ENCODE measurements around the gene CNOT10. TPM values are rescaled to one million over a fixed set of nuclear protein-coding genes. Genes with fewer than 3 reads are reported as not detected.
A peak's percentile ranks its signal among the peaks of the same experiment; 100 is the strongest.

The CNOT10 gene
- total and polyA plus RNA-seq, 4 donors, result 14.1 to 57.5 (median 22.1) TPM

DNA sequence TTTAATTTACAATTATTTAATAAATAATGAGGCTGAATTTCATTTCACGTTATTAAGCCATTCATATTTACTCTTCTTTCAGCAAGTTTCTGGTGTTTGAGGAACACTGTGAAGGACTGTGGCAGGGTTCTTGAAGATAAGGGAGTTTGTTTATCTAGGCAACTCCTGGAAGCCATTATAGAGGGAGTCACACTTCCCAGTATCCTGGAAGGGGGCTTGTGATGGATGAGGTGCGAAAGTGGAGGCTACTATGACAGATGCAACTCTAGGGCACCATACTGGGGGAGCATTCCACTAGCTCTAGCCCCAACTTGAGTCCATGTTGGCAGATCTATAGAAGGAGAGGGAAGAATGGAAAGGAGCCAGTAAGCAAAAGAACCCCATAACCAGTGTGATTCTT lies 14.4 kb downstream of the CNOT10 start:
- H3K36me3 ChIP-seq (ENCODE audit: control insufficient read depth in 4 of 4, insufficient read depth in 4 of 4, low read length in 4 of 4), result no peaks in the 10 kb centered on the region
- no peak overlapping the region for H3K9ac ChIP-seq (ENCODE audit: insufficient read depth in 1 of 2, low read length in 2 of 2)
- H3K9me3 ChIP-seq (ENCODE audit: control insufficient read depth in 4 of 4, insufficient read depth in 3 of 4, low read length in 3 of 4), result no peaks in the 10 kb centered on the region
- no peaks in the 10 kb centered on the region for H3K27me3 ChIP-seq (ENCODE audit: control insufficient read depth in 3 of 3, insufficient read depth in 3 of 3, low read length in 2 of 3)
- ATAC-seq (ENCODE audit: insufficient read depth, low FRiP score) (no peak), DNase-seq (peak in 1 of 3 donors; percentile 14)
- H3K27ac ChIP-seq (ENCODE audit: low read depth in 1 of 2, low read length in 1 of 2), result no peak overlapping the region
- WGBS, 2 donors, result 65 to 81% methylated on average over 2 of the region's 2 CpGs
- peaks cover 0 to 6% (median 2%) of the 10 kb centered on the region in 5 donors for H3K4me1 ChIP-seq (ENCODE audit: control insufficient read depth in 5 of 5, insufficient read depth in 5 of 5, low read length in 5 of 5)
- H3K4me3 ChIP-seq, result no peak overlapping the region
- TF ChIP-seq, protein P1, sequence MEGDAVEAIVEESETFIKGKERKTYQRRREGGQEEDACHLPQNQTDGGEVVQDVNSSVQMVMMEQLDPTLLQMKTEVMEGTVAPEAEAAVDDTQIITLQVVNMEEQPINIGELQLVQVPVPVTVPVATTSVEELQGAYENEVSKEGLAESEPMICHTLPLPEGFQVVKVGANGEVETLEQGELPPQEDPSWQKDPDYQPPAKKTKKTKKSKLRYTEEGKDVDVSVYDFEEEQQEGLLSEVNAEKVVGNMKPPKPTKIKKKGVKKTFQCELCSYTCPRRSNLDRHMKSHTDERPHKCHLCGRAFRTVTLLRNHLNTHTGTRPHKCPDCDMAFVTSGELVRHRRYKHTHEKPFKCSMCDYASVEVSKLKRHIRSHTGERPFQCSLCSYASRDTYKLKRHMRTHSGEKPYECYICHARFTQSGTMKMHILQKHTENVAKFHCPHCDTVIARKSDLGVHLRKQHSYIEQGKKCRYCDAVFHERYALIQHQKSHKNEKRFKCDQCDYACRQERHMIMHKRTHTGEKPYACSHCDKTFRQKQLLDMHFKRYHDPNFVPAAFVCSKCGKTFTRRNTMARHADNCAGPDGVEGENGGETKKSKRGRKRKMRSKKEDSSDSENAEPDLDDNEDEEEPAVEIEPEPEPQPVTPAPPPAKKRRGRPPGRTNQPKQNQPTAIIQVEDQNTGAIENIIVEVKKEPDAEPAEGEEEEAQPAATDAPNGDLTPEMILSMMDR (IDR thresholded peaks at IDR 0.05; ENCODE audit: control extremely low read depth, extremely low read depth), result no peak

DNA sequence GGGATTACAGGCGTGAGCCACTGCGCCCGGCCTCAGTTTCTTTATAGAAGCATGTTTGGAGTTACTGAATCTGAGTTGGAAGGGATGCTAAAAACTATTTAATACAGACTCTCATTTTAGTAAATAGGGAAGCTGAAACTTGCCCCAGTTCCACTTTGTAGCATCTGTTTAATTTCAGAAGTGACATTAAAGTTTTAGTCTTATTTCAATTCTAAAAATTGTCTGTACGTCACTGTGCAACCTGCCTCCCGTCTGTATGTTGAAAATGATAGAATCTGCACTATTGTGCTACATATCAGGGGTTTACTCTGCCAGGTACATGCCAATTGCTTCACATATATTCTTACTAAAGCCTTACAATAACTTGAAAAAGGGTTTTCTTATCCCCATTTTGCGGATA lies 15.3 kb downstream of the CNOT10 start:
- Histone ChIP-seq H3K9ac (ENCODE audit: insufficient read depth in 1 of 2, low read length in 2 of 2) (no peak overlapping the region), H3K4me1 (ENCODE audit: control insufficient read depth in 5 of 5, insufficient read depth in 5 of 5, low read length in 5 of 5) (peaks cover 0 to 6% (median 2%) of the 10 kb centered on the region in 5 donors), H3K36me3 (ENCODE audit: control insufficient read depth in 4 of 4, insufficient read depth in 4 of 4, low read length in 4 of 4) (no peaks in the 10 kb centered on the region), H3K27me3 (ENCODE audit: control insufficient read depth in 3 of 3, insufficient read depth in 3 of 3, low read length in 2 of 3) (no peaks in the 10 kb centered on the region), H3K9me3 (ENCODE audit: control insufficient read depth in 4 of 4, insufficient read depth in 3 of 4, low read length in 3 of 4) (no peaks in the 10 kb centered on the region), H3K4me3 (no peak overlapping the region), H3K27ac (ENCODE audit: low read depth in 1 of 2, low read length in 1 of 2) (no peak overlapping the region)
- no peak for DNase-seq
- TF ChIP-seq, protein P1 (IDR thresholded peaks at IDR 0.05; ENCODE audit: control extremely low read depth, extremely low read depth), result no peak
- WGBS, 2 donors, result 77 to 80% methylated on average over 6 of the region's 6 CpGs
- no peak for ATAC-seq (ENCODE audit: insufficient read depth, low FRiP score)

DNA sequence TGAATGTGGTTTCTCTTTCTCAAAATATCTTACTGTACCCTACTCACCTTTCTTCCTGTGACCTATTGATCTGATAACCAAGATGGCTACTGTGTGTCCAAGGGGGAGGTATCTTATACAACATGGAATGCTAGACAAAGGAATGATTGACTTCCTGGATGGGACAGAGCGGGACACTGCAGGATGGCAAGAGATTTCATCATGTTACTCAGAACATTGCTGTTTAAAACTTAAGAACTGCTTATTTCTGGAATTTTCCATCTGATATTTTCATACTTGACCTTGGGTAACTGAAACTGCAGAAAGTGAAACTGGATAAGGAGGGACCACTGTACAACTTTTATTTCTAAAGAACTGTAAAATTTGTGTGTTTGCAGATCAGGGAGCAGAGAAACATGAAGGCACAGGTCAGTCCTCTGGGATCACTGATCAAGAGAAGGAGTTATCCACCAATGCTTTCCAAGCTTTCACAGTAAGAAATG lies 18.5 kb downstream of the CNOT10 start:
- peaks cover 0 to 10% (median 0%) of the 10 kb centered on the region in 5 donors for H3K4me1 ChIP-seq (ENCODE audit: control insufficient read depth in 5 of 5, insufficient read depth in 5 of 5, low read length in 5 of 5)
- DNase-seq (peak in 1 of 3 donors; percentile 18), ATAC-seq (ENCODE audit: insufficient read depth, low FRiP score) (no peak)
- TF ChIP-seq, protein P1 (IDR thresholded peaks at IDR 0.05; ENCODE audit: control extremely low read depth, extremely low read depth), result no peak
- no peaks in the 10 kb centered on the region for H3K36me3 ChIP-seq (ENCODE audit: control insufficient read depth in 4 of 4, insufficient read depth in 4 of 4, low read length in 4 of 4)
- no peak overlapping the region for H3K9ac ChIP-seq (ENCODE audit: insufficient read depth in 1 of 2, low read length in 2 of 2)
- no peaks in the 10 kb centered on the region for H3K27me3 ChIP-seq (ENCODE audit: control insufficient read depth in 3 of 3, insufficient read depth in 3 of 3, low read length in 2 of 3)
- no peak overlapping the region for H3K27ac ChIP-seq (ENCODE audit: low read depth in 1 of 2, low read length in 1 of 2)
- no peak overlapping the region for H3K4me3 ChIP-seq
- H3K9me3 ChIP-seq (ENCODE audit: control insufficient read depth in 4 of 4, insufficient read depth in 3 of 4, low read length in 3 of 4), result no peaks in the 10 kb centered on the region
- WGBS, 2 donors, result 76 to 100% methylated on average over 1 of the region's 1 CpG

DNA sequence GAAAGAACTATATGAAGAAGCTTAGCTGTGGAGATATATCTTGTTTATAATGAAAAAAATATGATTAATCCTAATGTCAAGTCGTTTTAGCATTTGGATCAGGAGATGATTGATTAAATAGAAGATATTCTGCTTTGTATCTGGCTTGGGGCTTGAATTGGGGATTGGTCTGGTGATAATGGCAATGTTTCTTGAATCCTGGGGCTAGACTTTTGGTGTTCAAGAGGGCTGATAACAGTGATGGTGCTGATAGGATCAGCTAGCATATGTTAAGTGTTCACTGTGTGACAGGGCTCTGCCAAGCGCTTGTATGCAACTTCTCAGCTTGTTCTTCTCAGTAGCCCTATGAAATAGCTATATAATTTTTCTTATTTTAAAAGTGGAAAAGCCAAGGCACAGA lies 20.2 kb downstream of the CNOT10 start:
- Histone ChIP-seq H3K27ac (ENCODE audit: low read depth in 1 of 2, low read length in 1 of 2) (no peak overlapping the region), H3K27me3 (ENCODE audit: control insufficient read depth in 3 of 3, insufficient read depth in 3 of 3, low read length in 2 of 3) (no peaks in the 10 kb centered on the region), H3K4me3 (no peak overlapping the region), H3K4me1 (ENCODE audit: control insufficient read depth in 5 of 5, insufficient read depth in 5 of 5, low read length in 5 of 5) (peaks cover 0 to 8% (median 0%) of the 10 kb centered on the region in 5 donors), H3K36me3 (ENCODE audit: control insufficient read depth in 4 of 4, insufficient read depth in 4 of 4, low read length in 4 of 4) (peaks cover 0 to 10% (median under 1%) of the 10 kb centered on the region in 4 donors), H3K9me3 (ENCODE audit: control insufficient read depth in 4 of 4, insufficient read depth in 3 of 4, low read length in 3 of 4) (no peaks in the 10 kb centered on the region), H3K9ac (ENCODE audit: insufficient read depth in 1 of 2, low read length in 2 of 2) (no peak overlapping the region)
- DNase-seq, result no peak
- no peak for ATAC-seq (ENCODE audit: insufficient read depth, low FRiP score)
- TF ChIP-seq, protein P1 (IDR thresholded peaks at IDR 0.05; ENCODE audit: control extremely low read depth, extremely low read depth), result no peak
- WGBS, 2 donors, result 84 to 91% methylated on average over 2 of the region's 2 CpGs

Data from lung (tissue), 12 donors.